Activated naive CD4-positive, alpha-beta T cell treated with anti-CD3 and anti-CD28 coated beads, Interleukin-2, amount 50 U/mL, for 24 hours (primary cell): Measurements from ENCODE around the gene FBXO22.
"Not testable (repeated sequence)": the region's sequence is repeated elsewhere in the genome, so short reads cannot be mapped to it uniquely, and the experiment has no call there.

Experiments used
- H3K27ac Mint-ChIP-seq: one replicate; pipeline ENCODE4 v1.8.0; 2021; ENCODE audit warnings: mild to moderate bottlenecking, mixed read lengths
- H3K27me3 Mint-ChIP-seq: one replicate; pipeline ENCODE4 v1.8.0; 2021; ENCODE audit warnings: mixed read lengths
- H3K36me3 Mint-ChIP-seq: one replicate; pipeline ENCODE4 v1.8.0; 2021; ENCODE audit warnings: mixed read lengths
- H3K4me1 Mint-ChIP-seq: one replicate; pipeline ENCODE4 v1.8.0; 2021; ENCODE audit warnings: mixed read lengths
- H3K4me3 Mint-ChIP-seq: one replicate; pipeline ENCODE4 v1.8.0; 2021; ENCODE audit warnings: mild to moderate bottlenecking, mixed read lengths
- H3K9me3 Mint-ChIP-seq: one replicate; pipeline ENCODE4 v1.8.0; 2021; ENCODE audit warnings: mixed read lengths

Gene FBXO22

DNA sequence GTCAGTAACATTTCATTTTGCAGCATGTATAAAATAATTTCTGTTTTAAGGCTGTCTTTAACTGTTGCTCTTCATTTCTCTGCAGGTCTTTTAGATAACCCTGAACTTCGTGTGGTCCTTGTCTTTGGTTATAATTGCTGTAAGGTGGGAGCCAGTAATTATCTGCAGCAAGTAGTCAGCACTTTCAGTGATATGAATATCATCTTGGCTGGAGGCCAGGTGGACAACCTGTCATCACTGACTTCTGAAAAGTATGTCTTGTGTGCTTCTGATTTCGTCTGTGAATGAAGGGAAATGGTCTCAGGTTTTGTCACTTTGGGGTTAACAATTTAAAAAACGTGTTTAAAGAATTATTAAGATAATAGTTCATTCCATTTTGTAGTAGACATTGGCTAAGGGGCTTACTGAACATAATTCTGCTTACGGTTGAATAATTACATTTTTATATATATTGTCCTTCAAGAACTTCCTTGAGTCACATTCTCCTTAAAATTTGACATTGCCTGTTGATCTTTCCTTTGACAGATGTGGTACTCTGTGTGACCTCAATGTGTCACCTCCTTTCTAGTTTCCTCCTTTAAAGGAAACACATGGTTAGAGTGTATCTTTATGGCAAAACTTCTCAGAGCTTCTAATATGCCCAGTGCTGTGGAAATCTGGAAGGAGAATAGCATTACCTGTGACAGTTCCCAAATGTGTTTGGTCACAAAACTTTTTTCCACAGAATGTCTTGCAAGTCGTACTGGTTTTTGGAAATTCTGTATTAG lies 26.3 kb downstream of the FBXO22 start:
- Mint-ChIP-seq H3K4me3 (no peak overlapping the region), H3K9me3 (no peaks in the 10 kb centered on the region), H3K4me1 (peaks cover 26% of the 10 kb centered on the region), H3K27ac (no peak overlapping the region), H3K27me3 (no peaks in the 10 kb centered on the region), H3K36me3 (peaks cover 22% of the 10 kb centered on the region)

DNA sequence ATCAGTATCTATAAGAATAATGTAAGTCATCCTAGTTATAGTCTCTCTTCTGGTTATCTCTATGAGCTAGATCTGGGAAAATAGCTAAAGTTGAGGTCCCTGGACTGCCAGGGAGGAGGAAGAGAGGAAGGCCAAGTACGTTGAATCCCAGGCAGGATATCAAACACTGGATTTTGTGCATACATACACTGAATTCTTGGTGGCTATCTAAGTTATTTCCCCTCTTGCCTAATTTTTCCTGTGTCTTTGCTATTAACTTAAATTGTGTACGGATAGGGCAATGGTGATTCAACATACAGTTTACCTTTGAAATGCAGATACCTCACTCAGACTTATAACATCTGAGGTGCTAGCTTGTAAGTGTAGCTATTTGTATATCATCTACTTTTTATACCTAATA lies 27.2 kb downstream of the FBXO22 start:
- H3K4me3 Mint-ChIP-seq: no peak overlapping the region
- H3K4me1 Mint-ChIP-seq: peaks cover 20% of the 10 kb centered on the region
- H3K9me3 Mint-ChIP-seq: no peaks in the 10 kb centered on the region
- H3K27ac Mint-ChIP-seq: no peak overlapping the region
- H3K27me3 Mint-ChIP-seq: no peaks in the 10 kb centered on the region
- peaks cover 25% of the 10 kb centered on the region for H3K36me3 Mint-ChIP-seq

DNA sequence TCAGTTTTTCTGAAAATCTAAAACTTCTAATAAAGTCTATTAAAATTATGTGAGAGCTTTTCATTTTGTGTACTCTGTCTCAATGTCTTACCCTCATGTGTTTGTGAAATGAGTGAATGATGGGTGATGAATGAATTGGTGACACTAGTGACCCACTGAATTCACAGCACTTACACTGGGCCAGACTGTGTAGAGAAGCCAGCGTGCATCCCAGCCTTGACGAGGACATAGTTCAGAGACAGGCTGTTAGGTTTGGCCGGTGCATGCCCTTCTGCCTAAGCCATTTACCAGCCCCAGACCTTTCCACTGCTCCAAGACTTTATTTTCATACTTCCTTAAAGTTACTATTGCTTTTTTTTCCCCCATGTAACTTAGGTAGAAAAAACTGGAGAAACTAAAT lies 38.8 kb downstream of the FBXO22 start:
- H3K27me3 Mint-ChIP-seq: peaks cover 9% of the 10 kb centered on the region
- peak overlapping the region; percentile 11 for H3K27ac Mint-ChIP-seq
- peaks cover 11% of the 10 kb centered on the region for H3K9me3 Mint-ChIP-seq
- no peak overlapping the region for H3K4me3 Mint-ChIP-seq
- peaks cover 12% of the 10 kb centered on the region for H3K36me3 Mint-ChIP-seq
- no peaks in the 10 kb centered on the region for H3K4me1 Mint-ChIP-seq

DNA sequence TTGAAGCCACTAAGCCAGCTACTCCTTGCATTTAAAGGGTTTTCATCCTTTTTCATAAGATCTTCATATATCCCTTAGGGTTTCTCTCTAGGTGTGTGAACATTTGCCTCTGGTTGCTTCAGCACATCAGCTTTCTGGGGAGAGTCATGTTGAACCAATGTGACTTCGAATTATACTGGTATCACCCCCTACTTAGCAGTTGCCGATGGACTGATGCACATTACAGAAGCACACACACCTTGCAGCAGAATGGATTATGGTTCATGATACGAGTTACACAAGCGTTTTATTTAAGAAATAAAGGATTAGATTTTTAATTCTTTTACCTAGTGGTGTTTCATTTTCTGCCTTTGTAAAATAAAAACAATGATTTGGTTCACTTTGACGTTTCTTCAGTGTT lies 39.6 kb downstream of the FBXO22 start:
- no peaks in the 10 kb centered on the region for H3K4me1 Mint-ChIP-seq
- no peak overlapping the region for H3K4me3 Mint-ChIP-seq
- peaks cover 7% of the 10 kb centered on the region for H3K36me3 Mint-ChIP-seq

DNA sequence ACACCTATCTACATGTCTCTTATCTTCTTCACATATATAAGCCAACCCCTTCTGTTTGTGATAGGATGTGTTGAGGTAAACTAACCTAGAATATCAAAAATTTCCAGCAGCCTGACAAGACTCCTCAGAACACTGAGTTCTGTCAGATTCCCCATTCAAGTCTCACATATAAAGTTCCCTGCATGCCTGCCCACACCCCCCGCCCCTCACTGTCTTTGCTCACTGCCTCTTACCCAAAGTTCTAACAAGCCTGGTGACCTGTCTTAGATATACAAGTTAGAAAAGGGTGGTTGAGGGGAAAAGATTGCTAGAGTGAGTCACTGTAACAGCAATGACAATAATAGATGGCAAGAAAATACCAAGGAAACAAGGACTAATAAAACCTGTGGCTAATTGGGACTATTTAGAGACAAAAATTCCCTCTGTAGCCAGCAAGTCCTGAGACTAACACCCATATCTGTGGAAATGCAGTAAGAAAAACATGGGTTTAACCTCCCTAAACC lies 40.1 kb downstream of the FBXO22 start:
- H3K4me3 Mint-ChIP-seq: no peak overlapping the region
- H3K27me3 Mint-ChIP-seq: peaks cover 13% of the 10 kb centered on the region
- H3K9me3 Mint-ChIP-seq: peaks cover 11% of the 10 kb centered on the region
- H3K4me1 Mint-ChIP-seq: no peaks in the 10 kb centered on the region
- H3K36me3 Mint-ChIP-seq: peaks cover 1% of the 10 kb centered on the region
- H3K27ac Mint-ChIP-seq: peak overlapping the region; percentile 9

More for the DNA sequence above, 39.6 kb downstream of the FBXO22 start:
- no peak overlapping the region for H3K27ac Mint-ChIP-seq
- peaks cover 11% of the 10 kb centered on the region for H3K9me3 Mint-ChIP-seq
- peaks cover 13% of the 10 kb centered on the region for H3K27me3 Mint-ChIP-seq

DNA sequence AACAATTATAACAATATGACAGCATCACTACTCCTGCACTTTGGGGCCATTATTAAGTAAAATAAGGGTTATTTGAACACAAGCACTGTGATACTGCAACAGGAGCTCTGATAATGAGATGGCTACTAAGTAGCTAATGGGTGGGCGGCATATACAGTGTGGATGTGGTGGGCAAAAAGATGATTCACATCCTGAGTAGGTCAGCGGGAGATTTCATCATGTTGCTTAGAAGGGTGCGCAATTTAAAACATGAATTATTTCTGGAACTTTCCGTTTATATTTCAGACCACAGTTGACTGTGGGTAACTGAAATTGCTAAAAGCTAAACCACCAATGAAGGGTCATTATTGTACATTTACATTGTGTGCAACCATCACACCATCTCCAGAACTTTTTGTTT lies 42.3 kb downstream of the FBXO22 start:
- Mint-ChIP-seq H3K27ac (no peak overlapping the region), H3K4me1 (no peaks in the 10 kb centered on the region), H3K9me3 (peaks cover 6% of the 10 kb centered on the region), H3K36me3 (no peaks in the 10 kb centered on the region), H3K4me3 (no peak overlapping the region), H3K27me3 (peaks cover 23% of the 10 kb centered on the region)

DNA sequence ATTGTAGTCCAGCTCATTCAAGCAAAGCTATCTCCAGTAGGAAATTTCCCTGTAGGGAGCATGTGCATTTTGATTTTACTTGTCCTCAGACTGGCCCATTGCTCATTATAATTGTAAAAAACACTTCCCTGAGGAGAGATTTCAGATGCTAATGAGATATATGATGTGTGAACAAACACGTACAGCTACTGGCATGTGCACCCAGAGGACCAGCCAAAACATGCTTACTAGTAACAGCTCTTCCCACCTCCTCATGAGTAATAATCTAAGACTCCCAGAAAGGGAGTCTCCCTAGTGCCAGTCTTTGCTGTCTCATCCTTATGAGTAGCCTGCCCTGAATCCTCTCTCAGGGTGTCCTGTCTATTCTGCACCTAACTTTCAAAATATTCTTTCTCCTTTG lies 43.4 kb downstream of the FBXO22 start:
- no peaks in the 10 kb centered on the region for H3K9me3 Mint-ChIP-seq
- peaks cover 31% of the 10 kb centered on the region for H3K27me3 Mint-ChIP-seq
- H3K4me1 Mint-ChIP-seq: no peaks in the 10 kb centered on the region
- no peaks in the 10 kb centered on the region for H3K36me3 Mint-ChIP-seq
- no peak overlapping the region for H3K27ac Mint-ChIP-seq
- no peak overlapping the region for H3K4me3 Mint-ChIP-seq

DNA sequence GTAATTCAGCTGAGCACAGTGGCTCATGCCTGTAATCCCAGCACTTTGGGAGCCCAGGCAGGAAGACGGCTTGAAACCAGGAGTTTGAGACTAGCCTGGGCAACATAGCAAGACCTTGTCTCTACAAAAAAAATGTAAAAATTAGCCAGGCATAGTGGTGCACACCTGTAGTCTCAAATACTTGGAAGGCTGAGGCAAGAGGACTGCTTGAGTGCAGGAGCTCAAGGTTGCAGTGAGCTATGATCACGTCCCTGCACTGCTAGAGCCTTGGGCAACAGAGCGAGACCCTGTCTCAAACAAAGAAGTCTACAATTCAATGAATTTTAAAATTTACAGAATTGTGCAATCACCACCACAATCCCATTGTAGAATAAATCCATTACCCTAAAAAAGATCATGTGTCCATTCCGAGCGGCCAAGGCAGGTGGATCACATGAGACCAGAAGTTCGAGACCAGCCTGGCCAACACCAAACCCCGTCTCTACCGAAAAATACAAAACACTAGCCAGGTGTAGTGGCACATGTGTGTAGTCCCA lies 45.2 kb downstream of the FBXO22 start:
- Mint-ChIP-seq H3K27me3 (peaks cover 34% of the 10 kb centered on the region), H3K36me3 (no peaks in the 10 kb centered on the region), H3K9me3 (no peaks in the 10 kb centered on the region), H3K4me1 (no peaks in the 10 kb centered on the region), H3K27ac (no peak overlapping the region), H3K4me3 (no peak overlapping the region)

DNA sequence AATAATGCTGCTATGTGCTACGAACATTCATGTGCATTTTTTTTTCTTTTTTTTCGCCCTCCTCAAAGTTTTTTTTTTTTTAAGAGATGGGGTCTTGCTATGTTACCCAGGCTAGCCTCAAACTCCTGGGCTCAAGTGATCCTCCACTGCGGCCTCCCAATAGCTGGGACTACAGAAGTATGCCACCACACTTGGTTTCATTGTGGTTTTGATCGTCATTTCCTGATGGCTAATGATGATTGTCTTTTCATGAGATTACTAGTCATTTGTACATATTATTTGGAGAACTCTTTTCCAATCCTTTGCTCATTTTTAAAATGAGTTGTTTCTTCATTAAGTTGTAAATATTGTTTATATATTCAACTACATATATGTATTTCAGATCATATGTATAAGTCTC lies 48.8 kb downstream of the FBXO22 start:
- H3K27me3 Mint-ChIP-seq: peaks cover 42% of the 10 kb centered on the region

DNA sequence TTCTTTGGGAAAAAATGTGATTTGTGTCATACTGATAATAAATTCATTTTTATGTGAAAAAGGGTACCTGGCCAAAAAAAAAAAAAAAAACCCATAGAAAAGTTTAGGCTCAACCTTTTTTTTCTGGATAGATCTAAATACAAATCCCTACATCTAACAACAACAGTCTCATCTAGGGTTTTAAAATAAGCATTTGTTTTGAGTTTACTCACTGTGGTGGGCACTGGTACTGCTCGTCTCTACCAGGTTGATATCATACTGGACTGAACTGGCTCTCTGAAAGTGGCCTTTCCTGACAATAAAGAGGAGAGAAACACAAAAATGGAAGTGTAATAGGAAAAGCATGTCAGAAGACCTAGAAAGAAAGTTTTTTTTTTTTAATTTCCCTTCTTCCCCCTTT lies 52.0 kb downstream of the FBXO22 start:
- H3K4me3 Mint-ChIP-seq: no peak overlapping the region
- H3K36me3 Mint-ChIP-seq: no peaks in the 10 kb centered on the region
- H3K27me3 Mint-ChIP-seq: peaks cover 35% of the 10 kb centered on the region
- no peak overlapping the region for H3K27ac Mint-ChIP-seq
- H3K4me1 Mint-ChIP-seq: no peaks in the 10 kb centered on the region
- H3K9me3 Mint-ChIP-seq: no peaks in the 10 kb centered on the region

More for the DNA sequence above, 48.8 kb downstream of the FBXO22 start:
- Mint-ChIP-seq H3K4me1 (no peaks in the 10 kb centered on the region), H3K27ac (no peak overlapping the region), H3K4me3 (no peak overlapping the region), H3K9me3 (no peaks in the 10 kb centered on the region), H3K36me3 (no peaks in the 10 kb centered on the region)

DNA sequence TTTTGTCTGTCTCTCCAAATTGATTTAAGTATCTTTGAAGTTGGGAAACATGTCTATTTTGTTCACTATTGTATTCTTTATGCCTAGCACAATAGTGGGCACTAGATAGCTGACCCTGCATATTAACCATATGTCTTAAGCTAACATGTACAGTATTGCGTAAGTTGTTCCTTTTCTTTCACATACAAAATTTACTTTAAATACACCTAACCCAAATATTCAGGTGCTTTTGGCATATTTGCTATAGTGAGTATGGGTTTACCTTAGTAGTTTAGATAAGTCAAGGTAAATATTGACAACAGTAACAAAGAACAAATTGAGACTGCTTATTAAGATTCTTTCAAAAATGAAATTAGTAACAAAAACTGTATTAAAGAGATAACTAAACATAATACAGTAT lies 57.7 kb downstream of the FBXO22 start:
- H3K36me3 Mint-ChIP-seq: no peaks in the 10 kb centered on the region
- no peak overlapping the region for H3K27ac Mint-ChIP-seq
- H3K4me1 Mint-ChIP-seq: no peaks in the 10 kb centered on the region
- H3K4me3 Mint-ChIP-seq: no peak overlapping the region
- peaks cover 8% of the 10 kb centered on the region for H3K27me3 Mint-ChIP-seq
- H3K9me3 Mint-ChIP-seq: no peaks in the 10 kb centered on the region

DNA sequence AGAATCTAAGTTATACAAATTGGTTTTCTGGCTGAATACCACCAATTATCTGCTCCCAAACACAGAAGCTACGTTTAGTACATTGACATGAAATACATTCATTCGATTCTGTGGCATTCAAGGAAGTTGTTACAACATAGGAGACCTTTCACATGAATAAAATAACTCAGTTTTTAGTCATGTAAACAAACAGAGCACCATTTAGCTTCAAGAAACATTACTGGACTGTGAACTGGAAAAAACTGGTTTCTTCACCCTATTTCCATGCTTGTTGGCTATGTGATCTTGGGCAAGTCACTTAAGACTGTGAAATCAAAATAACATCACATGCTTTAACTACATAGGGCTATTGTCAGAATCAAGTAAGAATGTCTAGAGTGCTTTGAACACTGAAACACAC lies 62.4 kb downstream of the FBXO22 start:
- Mint-ChIP-seq H3K27ac (no peak overlapping the region), H3K36me3 (no peaks in the 10 kb centered on the region), H3K27me3 (no peaks in the 10 kb centered on the region), H3K9me3 (no peaks in the 10 kb centered on the region), H3K4me3 (no peak overlapping the region), H3K4me1 (no peaks in the 10 kb centered on the region)

DNA sequence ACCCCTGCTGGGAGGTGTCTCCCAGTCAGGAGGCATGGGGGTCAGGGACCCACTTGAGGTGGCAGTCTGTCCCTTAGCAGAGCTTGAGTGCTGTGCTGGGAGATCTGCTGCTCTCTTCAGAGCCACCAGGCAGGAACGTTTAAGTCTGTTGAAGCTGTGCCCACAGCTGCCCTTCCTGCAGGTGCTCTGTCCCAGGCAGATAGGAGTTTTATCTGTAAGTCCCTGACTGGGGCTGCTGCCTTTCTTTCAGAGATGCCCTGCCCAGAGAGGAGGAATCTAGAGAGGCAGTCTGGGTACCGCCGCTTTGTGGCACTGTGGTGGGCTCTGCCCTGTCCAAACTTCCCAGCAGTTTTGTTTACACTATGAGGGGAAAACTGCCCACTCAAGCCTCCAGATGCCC lies 73.1 kb downstream of the FBXO22 start:
- H3K9me3 Mint-ChIP-seq, H3K27ac Mint-ChIP-seq, H3K4me3 Mint-ChIP-seq, H3K36me3 Mint-ChIP-seq, H3K4me1 Mint-ChIP-seq: not testable (repeated sequence)
- peaks cover 19% of the 10 kb centered on the region for H3K27me3 Mint-ChIP-seq

DNA sequence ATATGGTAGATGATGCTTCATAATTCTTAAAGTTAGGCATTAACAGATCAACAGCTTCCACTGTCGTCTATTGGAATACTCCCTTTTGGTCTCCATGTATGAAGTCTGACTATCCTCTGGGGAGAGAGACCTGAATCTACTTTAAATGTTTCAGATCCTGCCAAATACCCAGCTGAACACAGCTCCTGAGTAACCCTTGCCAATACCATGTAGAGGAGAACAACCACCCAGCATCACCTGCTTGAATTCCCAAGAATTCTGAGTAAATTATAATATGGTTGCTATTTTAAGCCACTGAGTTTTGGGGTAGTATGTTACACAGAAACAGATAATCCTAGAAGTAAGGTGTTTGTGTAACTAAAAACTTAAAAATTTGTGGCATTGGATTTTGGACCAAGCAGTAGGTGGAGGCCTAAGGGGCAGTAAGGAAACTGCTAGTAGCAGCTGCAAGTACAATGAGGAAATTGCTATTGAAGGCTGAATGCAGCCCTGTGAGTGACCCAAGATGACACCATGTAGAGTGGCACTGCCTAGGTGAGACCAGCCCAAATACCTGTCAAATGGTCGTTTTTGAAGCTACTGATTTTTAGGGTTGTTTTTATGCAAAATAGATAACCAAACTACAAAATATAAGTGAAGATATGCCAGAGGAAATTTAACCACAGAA lies 77.6 kb downstream of the FBXO22 start:
- peaks cover 2% of the 10 kb centered on the region for H3K36me3 Mint-ChIP-seq
- H3K4me1 Mint-ChIP-seq: no peaks in the 10 kb centered on the region
- H3K27me3 Mint-ChIP-seq: peaks cover 13% of the 10 kb centered on the region
- no peak overlapping the region for H3K27ac Mint-ChIP-seq
- no peaks in the 10 kb centered on the region for H3K9me3 Mint-ChIP-seq
- no peak overlapping the region for H3K4me3 Mint-ChIP-seq

DNA sequence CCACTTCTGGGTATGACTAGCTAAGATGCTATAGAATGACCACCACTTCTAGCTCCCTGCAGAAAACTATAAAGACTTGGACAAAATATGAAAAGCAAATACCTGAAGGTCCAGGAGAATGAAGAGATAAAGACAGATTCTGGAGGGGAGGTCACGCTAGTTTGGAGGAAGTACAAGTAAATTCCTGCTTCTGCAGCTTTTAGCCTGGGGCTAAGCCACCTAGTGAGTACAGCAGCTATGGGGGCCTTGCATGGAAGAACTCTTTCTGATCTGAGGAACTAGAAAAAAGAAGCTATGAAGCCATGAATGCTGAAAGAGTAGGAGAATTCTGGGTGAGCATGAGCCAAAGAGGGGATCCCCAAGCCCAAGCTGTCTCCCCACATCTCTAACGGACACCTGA lies 78.8 kb downstream of the FBXO22 start:
- no peaks in the 10 kb centered on the region for H3K9me3 Mint-ChIP-seq
- no peak overlapping the region for H3K27ac Mint-ChIP-seq
- H3K36me3 Mint-ChIP-seq: peaks cover 2% of the 10 kb centered on the region
- no peaks in the 10 kb centered on the region for H3K4me1 Mint-ChIP-seq
- peaks cover 13% of the 10 kb centered on the region for H3K27me3 Mint-ChIP-seq
- no peak overlapping the region for H3K4me3 Mint-ChIP-seq

DNA sequence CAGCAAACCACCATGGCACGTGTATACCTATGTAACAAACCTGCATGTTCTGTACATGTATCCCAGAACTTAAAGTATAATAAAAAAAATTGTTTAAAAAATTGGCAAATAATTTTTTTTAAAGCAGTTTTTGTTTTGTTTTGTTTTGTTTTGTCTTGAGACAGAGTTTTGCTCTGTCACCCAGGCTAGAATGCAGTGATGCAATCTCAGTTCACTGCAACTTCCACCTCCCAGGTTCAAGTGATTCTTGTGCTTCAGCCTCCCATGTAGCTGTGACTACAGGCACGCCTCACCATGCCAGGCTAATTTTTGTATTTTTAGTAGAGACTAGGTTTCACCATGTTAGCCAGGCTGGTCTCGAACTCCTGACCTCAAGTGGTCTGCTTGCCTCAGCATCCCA lies 81.0 kb downstream of the FBXO22 start:
- not testable (repeated sequence) for H3K9me3 Mint-ChIP-seq, H3K27me3 Mint-ChIP-seq, H3K36me3 Mint-ChIP-seq, H3K4me3 Mint-ChIP-seq, H3K4me1 Mint-ChIP-seq, H3K27ac Mint-ChIP-seq
